ENCODE results near the gene LCN10.

DNA sequence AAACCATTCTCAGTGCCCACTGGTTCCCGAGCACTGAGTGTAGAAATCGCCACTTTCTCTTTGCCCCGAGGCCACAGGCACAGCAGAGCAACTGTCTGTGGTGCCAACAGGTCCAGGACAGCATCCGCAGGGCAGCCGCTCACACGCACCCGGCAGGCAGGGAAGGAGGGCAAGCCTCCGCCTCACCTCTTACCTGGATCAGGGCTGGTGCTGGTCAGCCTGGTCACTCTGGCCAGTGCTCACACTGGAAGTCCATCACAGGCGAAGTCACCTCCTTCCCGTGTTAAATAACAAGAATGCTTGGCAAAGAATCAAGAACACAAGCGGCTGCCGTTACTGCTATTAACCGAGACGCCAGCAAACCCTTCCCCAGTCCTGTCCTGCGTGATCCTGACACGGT is 16.6 kb downstream of the LCN10 start:
- TF ChIP-seq EP300 (IDR thresholded peaks at IDR 0.05) (no peak), KDM1A (IDR thresholded peaks at IDR 0.05; ENCODE audit: low read depth) (no peak), BHLHE40 (IDR thresholded peaks at IDR 0.05; ENCODE audit: low read depth, low read length) (no peak), POLR2A (IDR thresholded peaks at IDR 0.05; ENCODE audit: low read length) (no peak), CTCF (IDR thresholded peaks at IDR 0.05) (no peak), RAD21 (conservative IDR thresholded peaks at IDR 0.05 in 1 of 2, IDR thresholded peaks at IDR 0.05 in 1 of 2) (no peak)

Data from A549 (cell line).